Measurements from ENCODE around the gene BOC. TPM values are rescaled to one million over a fixed set of nuclear protein-coding genes. Genes with fewer than 3 reads are reported as not detected.
A peak's percentile ranks its signal among the peaks of the same experiment; 100 is the strongest.

The BOC gene
- total and polyA plus RNA-seq, 8 donors = 4.9 to 19.5 (median 9.9) TPM

DNA sequence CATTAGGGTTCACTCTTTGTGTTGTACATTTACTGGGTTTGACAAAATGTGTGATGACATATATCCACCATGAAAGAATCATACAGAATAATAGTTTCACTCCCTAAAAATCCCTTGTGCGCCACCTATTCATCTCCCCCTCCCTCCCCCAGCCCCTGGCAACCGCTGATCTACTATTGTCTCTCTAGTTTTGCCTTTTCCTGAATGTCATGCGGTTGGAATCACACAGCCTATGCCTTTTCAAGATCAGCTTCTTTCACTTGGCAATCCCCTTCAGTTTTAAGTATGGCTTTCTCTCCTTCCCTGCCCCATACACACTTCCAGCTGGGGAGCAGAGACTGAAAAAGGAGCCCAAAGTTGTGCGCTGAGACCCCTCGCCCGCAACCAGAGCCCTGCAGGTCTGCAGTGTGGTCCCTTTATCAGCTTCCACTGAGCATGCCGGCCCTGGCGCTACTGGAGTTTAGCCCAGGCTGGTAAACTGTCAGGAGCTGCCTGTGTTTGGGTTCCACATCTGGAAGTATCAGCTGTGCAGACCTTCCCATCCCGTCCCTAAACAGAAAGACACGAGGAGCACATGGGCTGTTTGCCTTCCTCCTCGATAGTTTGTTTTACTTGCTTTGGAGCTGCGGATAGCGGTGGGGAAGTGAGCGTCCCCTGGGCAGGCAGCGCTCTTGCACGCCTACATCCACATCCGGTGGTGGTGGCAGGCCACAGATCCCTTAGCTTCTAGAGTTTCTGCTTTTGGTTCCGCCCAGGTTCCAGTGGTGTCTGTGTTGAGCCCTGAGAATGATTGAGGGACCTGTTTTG, 12.3 kb downstream of the BOC start:
- 84 to 85% methylated on average over 18 of the region's 18 CpGs for WGBS, 2 donors
- H3K27ac ChIP-seq = no peak overlapping the region

DNA sequence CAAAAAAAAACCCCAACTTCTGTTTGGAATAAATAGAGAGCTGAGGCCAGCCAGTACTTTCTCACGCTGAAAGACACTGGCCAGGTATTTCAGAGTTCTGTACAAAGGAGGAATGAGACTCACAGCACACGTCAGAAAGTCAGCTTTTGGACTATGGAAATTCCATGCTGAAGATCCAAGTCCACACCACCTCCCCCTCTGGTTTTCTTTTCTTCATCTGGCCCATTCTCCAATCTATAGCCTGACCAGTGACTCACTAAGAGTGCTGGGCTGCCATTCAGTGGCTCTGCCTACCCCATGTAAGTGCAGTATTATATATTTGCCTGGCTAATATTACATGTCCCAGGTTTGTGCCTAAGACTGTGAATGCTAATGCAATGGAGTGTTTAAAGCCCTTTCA, 13.9 kb downstream of the BOC start:
- H3K9me3 ChIP-seq = no peaks in the 10 kb centered on the region
- WGBS, 2 donors = 41 to 49% methylated on average over 2 of the region's 2 CpGs
- no peak overlapping the region for H3K4me3 ChIP-seq
- TF ChIP-seq, protein P1, sequence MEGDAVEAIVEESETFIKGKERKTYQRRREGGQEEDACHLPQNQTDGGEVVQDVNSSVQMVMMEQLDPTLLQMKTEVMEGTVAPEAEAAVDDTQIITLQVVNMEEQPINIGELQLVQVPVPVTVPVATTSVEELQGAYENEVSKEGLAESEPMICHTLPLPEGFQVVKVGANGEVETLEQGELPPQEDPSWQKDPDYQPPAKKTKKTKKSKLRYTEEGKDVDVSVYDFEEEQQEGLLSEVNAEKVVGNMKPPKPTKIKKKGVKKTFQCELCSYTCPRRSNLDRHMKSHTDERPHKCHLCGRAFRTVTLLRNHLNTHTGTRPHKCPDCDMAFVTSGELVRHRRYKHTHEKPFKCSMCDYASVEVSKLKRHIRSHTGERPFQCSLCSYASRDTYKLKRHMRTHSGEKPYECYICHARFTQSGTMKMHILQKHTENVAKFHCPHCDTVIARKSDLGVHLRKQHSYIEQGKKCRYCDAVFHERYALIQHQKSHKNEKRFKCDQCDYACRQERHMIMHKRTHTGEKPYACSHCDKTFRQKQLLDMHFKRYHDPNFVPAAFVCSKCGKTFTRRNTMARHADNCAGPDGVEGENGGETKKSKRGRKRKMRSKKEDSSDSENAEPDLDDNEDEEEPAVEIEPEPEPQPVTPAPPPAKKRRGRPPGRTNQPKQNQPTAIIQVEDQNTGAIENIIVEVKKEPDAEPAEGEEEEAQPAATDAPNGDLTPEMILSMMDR (IDR thresholded peaks at IDR 0.05) = no peak
- peaks cover 0 to 5% (median 0%) of the 10 kb centered on the region in 3 donors for H3K4me1 ChIP-seq
- intact Hi-C loops (cut with DNase I) = no loop called here
- DNase-seq (no peak), ATAC-seq (peak in 1 of 4 donors; percentile 40), FAIRE-seq (no peak)
- H3K27ac ChIP-seq = no peak overlapping the region
- H3K36me3 ChIP-seq = no peaks in the 10 kb centered on the region
- no peaks in the 10 kb centered on the region for H3K27me3 ChIP-seq

More for the DNA sequence above, 12.3 kb downstream of the BOC start:
- FAIRE-seq (no peak), ATAC-seq (peak in 2 of 4 donors; percentile 43 to 64), DNase-seq (no peak)
- Histone ChIP-seq H3K4me1 (peaks cover 0 to 5% (median 0%) of the 10 kb centered on the region in 3 donors), H3K9me3 (no peaks in the 10 kb centered on the region), H3K4me3 (no peak overlapping the region), H3K27me3 (no peaks in the 10 kb centered on the region), H3K36me3 (no peaks in the 10 kb centered on the region)
- intact Hi-C loops (cut with DNase I) = no loop called here
- TF ChIP-seq, protein P1 (IDR thresholded peaks at IDR 0.05) = no peak

DNA sequence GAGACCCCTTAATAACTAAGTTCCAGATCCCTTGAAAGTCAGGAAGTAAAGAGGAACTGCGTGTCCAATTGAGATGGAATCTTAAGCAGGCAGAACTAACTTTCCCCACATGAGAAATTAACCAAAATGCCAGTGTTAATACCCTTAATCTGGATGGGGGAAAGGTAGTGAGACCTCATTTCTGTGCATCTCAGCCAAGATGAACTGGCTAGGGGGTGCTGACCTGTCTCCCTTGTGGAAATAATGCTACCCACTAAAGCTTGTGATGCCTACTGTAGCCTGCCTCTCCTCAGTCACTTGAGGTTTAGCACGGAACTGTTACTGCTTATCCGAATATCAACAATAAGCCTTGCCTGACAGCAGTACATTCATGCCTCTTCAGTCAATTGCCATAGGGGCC, 15.1 kb downstream of the BOC start:
- H3K36me3 ChIP-seq = no peaks in the 10 kb centered on the region
- ATAC-seq (no peak), FAIRE-seq (no peak), DNase-seq (no peak)
- intact Hi-C loops (cut with DNase I) = no loop called here
- H3K27ac ChIP-seq = no peak overlapping the region
- TF ChIP-seq, protein P1 (IDR thresholded peaks at IDR 0.05) = no peak
- WGBS, 2 donors = 93 to 96% methylated on average over 3 of the region's 3 CpGs
- H3K27me3 ChIP-seq = no peaks in the 10 kb centered on the region
- H3K4me1 ChIP-seq = peaks cover 0 to 5% (median under 1%) of the 10 kb centered on the region in 3 donors
- H3K4me3 ChIP-seq = no peak overlapping the region
- no peaks in the 10 kb centered on the region for H3K9me3 ChIP-seq

DNA sequence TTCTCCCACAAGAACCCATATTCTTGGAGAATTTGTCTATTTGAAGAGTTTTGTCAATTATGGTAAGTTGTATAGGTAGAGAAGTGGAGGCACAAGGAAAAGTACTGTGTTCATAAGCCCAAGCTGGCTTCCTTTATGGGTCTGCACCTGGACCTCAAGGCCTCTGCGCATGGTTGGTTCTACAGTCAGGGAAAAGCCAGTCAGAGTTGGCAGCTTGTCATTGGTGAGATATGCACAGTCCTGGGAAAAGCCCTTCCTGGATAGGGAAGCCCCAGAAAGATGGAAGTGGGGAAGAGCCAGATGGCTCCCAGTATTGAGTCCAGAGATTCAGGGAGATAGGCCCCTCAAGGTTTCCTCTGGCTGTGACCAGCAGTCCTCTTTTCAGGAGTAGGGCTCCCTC, 15.8 kb downstream of the BOC start:
- ATAC-seq = no peak
- no peak overlapping the region for H3K27ac ChIP-seq
- TF ChIP-seq, protein P1 (IDR thresholded peaks at IDR 0.05) = no peak
- 54 to 70% methylated on average over 1 of the region's 1 CpG for WGBS, 2 donors
- intact Hi-C loops (cut with DNase I) = no loop called here
- H3K36me3 ChIP-seq = no peaks in the 10 kb centered on the region
- H3K4me1 ChIP-seq = peaks cover 0 to 8% (median 7%) of the 10 kb centered on the region in 3 donors
- no peaks in the 10 kb centered on the region for H3K27me3 ChIP-seq
- no peak overlapping the region for H3K4me3 ChIP-seq
- FAIRE-seq = no peak
- DNase-seq = no peak
- no peaks in the 10 kb centered on the region for H3K9me3 ChIP-seq
